ENCODE data around the gene SETD9.

GRCh38 chr5:56938858-56939257, 29.5 kb downstream of the SETD9 start:
- TF ChIP-seq EZH2 (IDR thresholded peaks at IDR 0.05; ENCODE audit: low read length, unreplicated experiment) (no peak), CTCF (conservative IDR thresholded peaks at IDR 0.05; ENCODE audit: low read depth, low read length) (no peak)
